Measurements from ENCODE around the gene KLK1.

GRCh38 chr19:50830266-50831025 lies 6.9 kb upstream of the KLK1 start:
- TF ChIP-seq CTCF (IDR thresholded peaks at IDR 0.05) (no peak), POLR2A (IDR thresholded peaks at IDR 0.05) (no peak)
